Measurements from ENCODE around the gene ARSB. TPM values are rescaled to one million over a fixed set of nuclear protein-coding genes. Genes with fewer than 3 reads are reported as not detected.
"Not testable (repeated sequence)": the region's sequence is repeated elsewhere in the genome, so short reads cannot be mapped to it uniquely, and the experiment has no call there.

Gene ARSB
- total RNA-seq, 1 experiment from 2014 or later = 5.2 TPM

- POLR2A ChIA-PET = interaction anchor here (0.6 to 3.8 kb wide), 24 partner anchors 7 to 689 kb away, joined by 3 to 17 read pairs (median 4); partner anchors contain the start of genes AP3B1, HOMER1 and SCAMP1
- peak overlapping the region; percentile 31 for H3K27ac Mint-ChIP-seq (ENCODE audit: low read depth, unreplicated experiment)
- intact Hi-C loops (cut with micrococcal nuclease) = loop anchor here (2.0 kb wide), 1 partner anchor 149 kb away; no protein-coding TSS in a partner anchor
These were observed 1.3 kb downstream of the ARSB start for GRCh38 chr5:78983601-78984438.

GRCh38 chr5:78983194-78983593 is 1.9 kb downstream of the ARSB start:
- DNase-seq (ENCODE audit: unreplicated experiment); intact Hi-C loops (cut with micrococcal nuclease); H3K27me3 Mint-ChIP-seq (ENCODE audit: insufficient read depth, unreplicated experiment); H3K4me1 Mint-ChIP-seq (ENCODE audit: insufficient read depth, unreplicated experiment); BruUV-seq (replicated peaks); H3K4me3 Mint-ChIP-seq (ENCODE audit: unreplicated experiment); H3K36me3 Mint-ChIP-seq (ENCODE audit: insufficient read depth, unreplicated experiment); H3K9me3 Mint-ChIP-seq (ENCODE audit: unreplicated experiment); H3K27ac Mint-ChIP-seq (ENCODE audit: low read depth, unreplicated experiment): not testable (repeated sequence)
- CTCF ChIA-PET = interaction anchor here (1.3 to 3.3 kb wide), 3 partner anchors 9 to 515 kb away, joined by 3 to 25 read pairs (median 4); no protein-coding TSS in a partner anchor
- POLR2A ChIA-PET = interaction anchor here (0.6 to 3.8 kb wide), 5 partner anchors 9 to 534 kb away, joined by 3 to 17 read pairs (median 5); no protein-coding TSS in a partner anchor

More at GRCh38 chr5:78983601-78984438, 1.3 kb downstream of the ARSB start:
- peak overlapping the region; percentile 83 for H3K4me3 Mint-ChIP-seq (ENCODE audit: unreplicated experiment)
- TSS peak; percentile 63 for BruUV-seq (replicated peaks)
- no peaks in the 10 kb centered on the region for H3K9me3 Mint-ChIP-seq (ENCODE audit: unreplicated experiment)
- no peak for TF ChIP-seq CTCF (IDR thresholded peaks at IDR 0.05; ENCODE audit: unreplicated experiment)
- peaks cover 7% of the 10 kb centered on the region for H3K4me1 Mint-ChIP-seq (ENCODE audit: insufficient read depth, unreplicated experiment)
- no peak for DNase-seq (ENCODE audit: unreplicated experiment)
- no peaks in the 10 kb centered on the region for H3K36me3 Mint-ChIP-seq (ENCODE audit: insufficient read depth, unreplicated experiment)
- CTCF ChIA-PET = interaction anchor here (0.6 to 3.3 kb wide), 9 partner anchors 10 to 692 kb away, joined by 3 to 25 read pairs (median 4); no protein-coding TSS in a partner anchor
- no peaks in the 10 kb centered on the region for H3K27me3 Mint-ChIP-seq (ENCODE audit: insufficient read depth, unreplicated experiment)

- no TSS peak for BruUV-seq (replicated peaks)
- no peak for DNase-seq (ENCODE audit: unreplicated experiment)
- TF ChIP-seq CTCF (IDR thresholded peaks at IDR 0.05; ENCODE audit: unreplicated experiment) = no peak
- Mint-ChIP-seq H3K36me3 (ENCODE audit: insufficient read depth, unreplicated experiment) (no peaks in the 10 kb centered on the region), H3K4me1 (ENCODE audit: insufficient read depth, unreplicated experiment) (peaks cover 11% of the 10 kb centered on the region), H3K9me3 (ENCODE audit: unreplicated experiment) (no peaks in the 10 kb centered on the region), H3K4me3 (ENCODE audit: unreplicated experiment) (no peak overlapping the region), H3K27ac (ENCODE audit: low read depth, unreplicated experiment) (no peak overlapping the region), H3K27me3 (ENCODE audit: insufficient read depth, unreplicated experiment) (no peaks in the 10 kb centered on the region)
- POLR2A ChIA-PET = interaction anchor here (0.6 to 0.8 kb wide), 4 partner anchors 60 to 598 kb away, joined by 3 read pairs; no protein-coding TSS in a partner anchor
- CTCF ChIA-PET = interaction anchor here (0.6 to 1.4 kb wide), 2 partner anchors 153 to 264 kb away, joined by 3 to 4 read pairs; no protein-coding TSS in a partner anchor
- intact Hi-C loops (cut with micrococcal nuclease) = no loop called here
These were observed 5.2 kb downstream of the ARSB start for GRCh38 chr5:78979909-78980308.

- H3K36me3 Mint-ChIP-seq (ENCODE audit: insufficient read depth, unreplicated experiment) = no peaks in the 10 kb centered on the region
- no peak overlapping the region for H3K4me3 Mint-ChIP-seq (ENCODE audit: unreplicated experiment)
- H3K27ac Mint-ChIP-seq (ENCODE audit: low read depth, unreplicated experiment) = no peak overlapping the region
- no peak for DNase-seq (ENCODE audit: unreplicated experiment)
- intact Hi-C loops (cut with micrococcal nuclease) = no loop called here
- ChIA-PET CTCF (interaction anchor here (1.4 kb wide), 1 partner anchor 154 kb away, joined by 4 read pairs; no protein-coding TSS in a partner anchor), POLR2A (interaction anchor here (0.8 kb wide), 1 partner anchor 262 kb away, joined by 4 read pairs; no protein-coding TSS in a partner anchor)
- TF ChIP-seq CTCF (IDR thresholded peaks at IDR 0.05; ENCODE audit: unreplicated experiment) = no peak
- peaks cover 11% of the 10 kb centered on the region for H3K4me1 Mint-ChIP-seq (ENCODE audit: insufficient read depth, unreplicated experiment)
- H3K27me3 Mint-ChIP-seq (ENCODE audit: insufficient read depth, unreplicated experiment) = no peaks in the 10 kb centered on the region
- BruUV-seq (replicated peaks) = no TSS peak
- H3K9me3 Mint-ChIP-seq (ENCODE audit: unreplicated experiment) = no peaks in the 10 kb centered on the region
These were observed 5.9 kb downstream of the ARSB start for GRCh38 chr5:78979117-78979742.
